B cell (primary cell): ENCODE data around the gene SNX10. TPM values are rescaled to one million over a fixed set of nuclear protein-coding genes. Genes with fewer than 3 reads are reported as not detected.

Experiments used
- ATAC-seq: fragments of 200-7000 bp; cut with Tn5 transposase; one replicate; pipeline ENCODE4 v1.10.0; 2021; ENCODE audit warnings: low read depth, mild to moderate bottlenecking, moderate number of reproducible peaks, moderate library complexity
- CTCF ChIA-PET: fragments of 350-600 bp; sonication (Branson Sonifier 250); formaldehyde crosslinking; loops from one replicate; lab custom pipeline; 2021; ENCODE audit warnings: antibody characterized with exemption, inconsistent platforms; lab: Charles Lee
- POLR2A ChIA-PET: fragments of 350-600 bp; sonication (Branson Sonifier 250); formaldehyde crosslinking; loops from one replicate; lab custom pipeline; 2021; ENCODE audit warnings: antibody characterized with exemption; lab: Charles Lee
- DNase-seq: peaks from one replicate; pipeline ENCODE4 v3.0.0; 2013
- H2AFZ ChIP-seq: 2 replicates; pipeline ENCODE4 v1.6.1; 2012; ENCODE audit warnings: mild to moderate bottlenecking, low read depth, low read length; ENCODE audit not compliant: insufficient read depth, poor library complexity, severe bottlenecking
- H3K27ac ChIP-seq, 2 donors: 1 replicate in 1 of 2; 2 replicates in 1 of 2; pipeline ENCODE4 v1.5.1; 2012 to 2013; ENCODE audit warnings: low read length in 2 of 2, mild to moderate bottlenecking in 2 of 2, moderate library complexity in 1 of 2
- H3K27me3 ChIP-seq, 4 experiments: fragments of 200-600 bp in 1 of 4; sonication (generic) in 1 of 4; replicated peaks in 1 of 4; 1 replicate in 2 of 4; 2 replicates in 2 of 4; pipeline versions ENCODE4 v1.6.1 to v1.7.0; 2013 to 2016; ENCODE audit warnings: low read length in 3 of 4, mild to moderate bottlenecking in 2 of 4, mixed read lengths in 1 of 4, moderate library complexity in 1 of 4; ENCODE audit not compliant: insufficient read depth in 4 of 4, control insufficient read depth in 3 of 4; ENCODE audit errors: control extremely low read depth in 1 of 4
- H3K36me3 ChIP-seq, 2 experiments: replicated peaks in 1 of 2; 1 replicate in 1 of 2; 2 replicates in 1 of 2; pipeline versions ENCODE4 v1.6.1 to v1.7.1; 2013; ENCODE audit warnings: low read length in 1 of 2; ENCODE audit not compliant: insufficient read depth in 2 of 2, control insufficient read depth in 1 of 2; ENCODE audit errors: control extremely low read depth in 1 of 2, extremely low read depth in 1 of 2
- H3K4me1 ChIP-seq, 2 donors: fragments of 200-600 bp in 1 of 2; sonication (generic) in 1 of 2; 1 replicate in 1 of 2; 2 replicates in 1 of 2; pipeline versions ENCODE4 v1.5.1 to v1.6.1; 2013 to 2017; ENCODE audit warnings: low read length in 2 of 2; ENCODE audit not compliant: control insufficient read depth in 2 of 2, insufficient read depth in 2 of 2
- H3K4me2 ChIP-seq: replicated peaks from 2 replicates; pipeline ENCODE3; 2012; ENCODE audit warnings: mild to moderate bottlenecking, low read depth, low read length; ENCODE audit not compliant: poor library complexity, severe bottlenecking
- H3K4me3 ChIP-seq, 5 experiments: fragments of 200-600 bp in 1 of 5; sonication (generic) in 1 of 5; 1 replicate in 3 of 5; 2 replicates in 2 of 5; pipeline versions ENCODE4 v1.5.1 to v1.7.0; 2011 to 2016; ENCODE audit warnings: low read length in 4 of 5, mild to moderate bottlenecking in 4 of 5, low read depth in 2 of 5, control low read depth in 1 of 5, moderate library complexity in 1 of 5; ENCODE audit not compliant: insufficient read depth in 1 of 5; ENCODE audit errors: control extremely low read depth in 1 of 5, extremely low read depth in 1 of 5
- H3K79me2 ChIP-seq: fragments of 200-600 bp; sonication (generic); one replicate; pipeline ENCODE4 v1.6.0; 2016; ENCODE audit warnings: low read length; ENCODE audit not compliant: control insufficient read depth, insufficient read depth
- H3K9ac ChIP-seq: fragments of 200-600 bp; sonication (generic); 2 replicates; pipeline ENCODE4 v1.6.1; 2017; ENCODE audit warnings: mild to moderate bottlenecking, low read length, moderate library complexity
- H3K9me3 ChIP-seq, 3 donors: one replicate each; pipeline versions ENCODE4 v1.6.1 to v1.7.1; 2013; ENCODE audit warnings: low read length in 2 of 3; ENCODE audit not compliant: control insufficient read depth in 2 of 3, insufficient read depth in 1 of 3; ENCODE audit errors: control extremely low read depth in 1 of 3
- H4K20me1 ChIP-seq: 2 replicates; pipeline ENCODE4 v1.6.0; 2012; ENCODE audit warnings: mild to moderate bottlenecking, low read length; ENCODE audit not compliant: insufficient read depth, control insufficient read depth, poor library complexity, severe bottlenecking
- H3K27ac Mint-ChIP-seq: one replicate; pipeline ENCODE4 v1.8.0; 2021; ENCODE audit warnings: mixed read lengths
- H3K27me3 Mint-ChIP-seq: one replicate; pipeline ENCODE4 v1.8.0; 2021; ENCODE audit warnings: mixed read lengths
- H3K4me1 Mint-ChIP-seq: one replicate; pipeline ENCODE4 v1.8.0; 2021; ENCODE audit warnings: mixed read lengths
- H3K4me3 Mint-ChIP-seq: one replicate; pipeline ENCODE4 v1.8.0; 2021; ENCODE audit warnings: mixed read lengths
- H3K9me3 Mint-ChIP-seq: one replicate; pipeline ENCODE4 v1.8.0; 2022; ENCODE audit warnings: mixed read lengths; ENCODE audit not compliant: insufficient read depth
- CTCF ChIP-seq: fragments of 200-600 bp; IDR thresholded peaks from one replicate; pipeline ENCODE4 v1.8.0; 2022; ENCODE audit warnings: antibody characterized with exemption, mild to moderate bottlenecking
- EZH2 ChIP-seq: IDR thresholded peaks from 2 replicates; pipeline ENCODE4 v1.6.1; 2012; ENCODE audit warnings: borderline replicate concordance, low read depth, mild to moderate bottlenecking, moderate library complexity, low read length; ENCODE audit not compliant: insufficient read depth, poor library complexity, severe bottlenecking
- WGBS: methylation state at CpG from one replicate; pipeline ENCODE4 v1.1.5; 2013; ENCODE audit warnings: missing lambda C conversion rate; ENCODE audit not compliant: insufficient coverage; 5-methylcytosine and 5-hydroxymethylcytosine counted together
- intact Hi-C: fragments of 100-400 bp; cut with micrococcal nuclease; formaldehyde crosslinking; loops from one replicate; pipeline ENCODE4 v1.10.0; 2022
- polyA plus RNA-seq: library from polyadenylated mRNA; depleted of rRNA; stranded (reverse); fragments of >200 nt; gene quantifications from 2 replicates; pipeline ENCODE4 v1.2.3, GENCODE V29; 2012
- total RNA-seq, 2 donors: library from RNA; stranded (reverse); fragments of 120-200 nt in 1 of 2; gene quantifications; 1 replicate in 1 of 2; 2 replicates in 1 of 2; pipeline versions ENCODE4 v1.2.3 to v1.2.4, GENCODE V29; 2013 to 2022

SNX10 gene
- total and polyA plus RNA-seq, 2 donors (not counting 1 experiment from before 2014, with no cell fraction given): 26.5 to 29.2 TPM

- Histone ChIP-seq H3K4me2 (peak overlapping the region; percentile 98), H3K4me3 (peak overlapping the region in 4 of 5 experiments; percentile 50 to 70 (median 64)), H2AFZ (peak overlapping the region; percentile 84), H4K20me1 (no peaks in the 10 kb centered on the region), H3K27me3 (peaks cover 0 to 8% (median 0%) of the 10 kb centered on the region in 4 experiments), H3K4me1 (peaks cover 20 to 28% of the 10 kb centered on the region in 2 donors), H3K9me3 (no peaks in the 10 kb centered on the region), H3K36me3 (no peaks in the 10 kb centered on the region), H3K9ac (peak overlapping the region; percentile 72), H3K79me2 (no peaks in the 10 kb centered on the region), H3K27ac (peak overlapping the region; percentile 79 to 81)
- H3K9me3 Mint-ChIP-seq: no peaks in the 10 kb centered on the region
- peaks cover 32% of the 10 kb centered on the region for H3K4me1 Mint-ChIP-seq
- H3K27ac Mint-ChIP-seq: peak overlapping the region; percentile 100
- peak; percentile 95 for DNase-seq
- WGBS: under 1% methylated on average over 46 of the region's 52 CpGs
- intact Hi-C loops: loop anchor here (1.0 to 10.0 kb wide), 7 partner anchors 22 to 698 kb away; no protein-coding TSS in a partner anchor
- ChIA-PET POLR2A (interaction anchor here (1.0 to 2.1 kb wide), 4 partner anchors 29 to 431 kb away, joined by 3 to 16 read pairs (median 4); partner anchors contain the start of genes CBX3 and HNRNPA2B1), CTCF (interaction anchor here (0.6 to 4.2 kb wide), 10 partner anchors 8 to 504 kb away, joined by 3 to 30 read pairs (median 4); no protein-coding TSS in a partner anchor)
- TF ChIP-seq EZH2: no peak
- no peak for TF ChIP-seq CTCF
- H3K4me3 Mint-ChIP-seq: peak overlapping the region; percentile 99
- H3K27me3 Mint-ChIP-seq: peaks cover 3% of the 10 kb centered on the region
- peak; percentile 86 for ATAC-seq
Measured at GRCh38 chr7:26398756-26399509, 107.3 kb downstream of the SNX10 start.

- Mint-ChIP-seq H3K4me1 (peaks cover 32% of the 10 kb centered on the region), H3K4me3 (peak overlapping the region; percentile 99), H3K9me3 (no peaks in the 10 kb centered on the region), H3K27ac (peak overlapping the region; percentile 57), H3K27me3 (no peaks in the 10 kb centered on the region)
- DNase-seq: no peak
- Histone ChIP-seq H3K4me1 (peaks cover 20 to 28% of the 10 kb centered on the region in 2 donors), H3K36me3 (no peaks in the 10 kb centered on the region), H3K4me2 (peak overlapping the region; percentile 98), H3K4me3 (no peak overlapping the region), H3K27ac (no peak overlapping the region), H4K20me1 (no peaks in the 10 kb centered on the region), H3K9ac (no peak overlapping the region), H3K9me3 (no peaks in the 10 kb centered on the region), H3K79me2 (no peaks in the 10 kb centered on the region), H3K27me3 (peaks cover 0 to 8% (median 0%) of the 10 kb centered on the region in 4 experiments), H2AFZ (no peak overlapping the region)
- TF ChIP-seq EZH2 (no peak), CTCF (no peak)
- no peak for ATAC-seq
- 100% methylated on average over 1 of the region's 1 CpG for WGBS
- ChIA-PET POLR2A (interaction anchor here (1.0 to 2.1 kb wide), 2 partner anchors 199 to 432 kb away, joined by 4 to 16 read pairs; partner anchors contain the start of genes CBX3 and HNRNPA2B1), CTCF (interaction anchor here (1.2 to 3.2 kb wide), 4 partner anchors 9 to 30 kb away, joined by 3 to 30 read pairs (median 6); no protein-coding TSS in a partner anchor)
- intact Hi-C loops: loop anchor here (1.0 to 10.0 kb wide), 6 partner anchors 22 to 697 kb away; no protein-coding TSS in a partner anchor
Measured at GRCh38 chr7:26399736-26400135, 108.1 kb downstream of the SNX10 start.
